ENCODE results near the gene SRSF2.
"Not testable (repeated sequence)": the region's sequence is repeated elsewhere in the genome, so short reads cannot be mapped to it uniquely, and the experiment has no call there.

SRSF2 gene

DNA sequence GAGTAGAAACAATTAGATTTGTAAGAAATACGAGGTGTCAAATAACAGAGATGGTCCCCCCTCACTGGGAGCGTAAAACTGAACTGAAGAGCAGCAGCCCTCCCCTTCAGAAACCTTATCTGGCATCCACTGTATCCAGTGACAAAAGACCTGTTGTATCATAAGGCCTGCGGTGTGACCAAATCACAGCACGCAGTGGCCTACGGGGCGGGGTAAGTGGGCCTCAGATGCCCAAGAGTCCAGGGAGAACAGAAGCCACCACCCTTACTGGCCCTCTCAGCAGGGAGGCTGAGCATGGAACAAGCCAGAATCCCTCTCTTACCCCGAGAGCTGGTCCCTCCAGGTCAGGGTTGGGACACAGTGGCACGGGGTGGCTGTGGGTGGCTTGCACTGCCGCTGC lies 16.2 kb downstream of the SRSF2 start:
- no peak for DNase-seq (ENCODE audit: low read depth in 2 of 2)

DNA sequence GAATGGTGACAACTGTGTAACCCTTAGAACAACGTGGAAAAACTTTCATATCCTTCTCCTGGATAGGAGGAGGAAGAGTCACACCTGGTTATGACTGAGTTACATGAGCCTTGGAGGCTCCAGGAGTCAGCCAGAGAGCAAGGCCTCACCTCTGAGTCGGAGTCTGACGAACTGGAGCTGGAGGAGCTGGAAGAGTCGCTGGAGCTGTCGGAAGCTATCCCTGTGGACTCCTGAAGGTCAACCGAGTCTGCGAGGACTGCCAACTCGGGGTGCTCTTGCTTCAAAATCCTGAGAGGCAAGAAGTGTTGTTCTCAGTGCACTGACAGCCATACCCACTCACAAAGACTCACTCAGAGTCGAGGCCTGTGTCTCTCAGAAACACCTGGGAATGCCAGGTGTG lies 16.9 kb downstream of the SRSF2 start:
- no peak for DNase-seq (ENCODE audit: low read depth in 2 of 2)

DNA sequence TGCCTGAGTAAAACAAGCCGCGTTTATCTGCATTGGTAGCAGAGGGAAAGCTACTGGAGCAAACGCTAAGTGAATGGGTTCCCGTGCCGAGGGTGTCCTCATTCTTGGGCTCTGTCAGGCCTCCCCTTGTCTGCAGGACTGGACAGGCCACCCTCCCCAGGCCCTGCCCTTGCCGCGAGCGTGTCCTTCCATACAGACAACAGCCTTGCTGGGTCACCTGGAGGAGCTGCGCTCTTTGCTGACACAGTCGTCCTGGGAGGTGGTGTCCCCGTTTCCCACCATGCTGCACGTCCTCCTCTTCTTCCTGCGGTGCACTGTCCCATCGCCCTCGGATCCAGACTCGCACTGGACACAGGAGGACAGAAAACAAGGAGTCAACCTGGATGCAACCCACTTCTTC lies 18.6 kb downstream of the SRSF2 start:
- no peak for DNase-seq (ENCODE audit: low read depth in 2 of 2)

DNA sequence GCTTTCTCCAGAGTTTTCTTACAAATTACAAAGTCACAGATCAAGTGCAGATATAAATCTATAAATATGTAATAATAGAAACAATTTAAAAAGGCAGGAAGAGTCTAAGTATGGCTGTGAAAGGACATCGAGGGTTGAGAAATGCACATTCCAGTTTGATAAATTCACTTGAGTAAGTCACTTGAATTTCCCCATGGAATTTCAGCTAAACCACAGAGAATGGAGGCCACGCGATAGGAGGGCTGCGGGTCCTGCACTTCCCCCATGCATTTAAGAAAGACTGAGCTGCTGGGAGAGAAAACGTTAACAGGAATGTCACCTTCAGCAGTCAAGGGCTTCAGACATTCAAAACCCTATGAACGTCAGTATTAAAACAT lies 20.3 kb downstream of the SRSF2 start:
- no peak for DNase-seq (ENCODE audit: low read depth in 2 of 2)

DNA sequence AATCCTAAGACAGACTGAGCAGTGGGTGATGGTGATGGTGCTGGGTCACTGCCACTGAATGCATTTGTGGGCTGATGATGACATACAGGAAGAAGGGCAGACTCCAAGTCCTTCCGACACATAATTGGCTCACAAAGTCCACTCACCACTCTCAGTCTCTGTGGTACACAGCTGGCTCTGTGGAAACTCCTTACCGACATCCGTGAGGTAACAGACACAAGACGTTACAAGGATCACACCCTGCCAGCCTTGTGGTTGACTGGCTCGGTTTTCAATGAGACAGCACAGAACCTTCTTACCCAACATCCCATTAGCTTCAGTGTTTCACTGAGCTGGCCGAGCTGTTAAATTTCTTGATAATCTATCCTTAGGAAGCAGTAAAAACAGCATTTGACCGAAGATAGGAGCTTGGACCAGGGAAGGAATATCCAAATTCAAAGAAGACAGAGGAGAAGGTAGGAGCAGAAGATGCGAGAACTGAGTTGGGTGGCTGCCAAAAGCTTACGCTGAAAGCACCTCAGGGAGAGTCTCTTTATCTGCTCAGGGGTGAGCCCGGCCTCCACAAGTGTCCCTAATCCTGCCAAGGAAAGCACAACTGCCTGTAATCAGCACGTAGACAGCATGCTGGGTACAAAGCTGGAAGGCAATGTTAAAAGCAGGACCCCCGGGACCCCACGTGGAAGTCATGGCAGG lies 20.8 kb downstream of the SRSF2 start:
- no peak for DNase-seq (ENCODE audit: low read depth in 2 of 2)

DNA sequence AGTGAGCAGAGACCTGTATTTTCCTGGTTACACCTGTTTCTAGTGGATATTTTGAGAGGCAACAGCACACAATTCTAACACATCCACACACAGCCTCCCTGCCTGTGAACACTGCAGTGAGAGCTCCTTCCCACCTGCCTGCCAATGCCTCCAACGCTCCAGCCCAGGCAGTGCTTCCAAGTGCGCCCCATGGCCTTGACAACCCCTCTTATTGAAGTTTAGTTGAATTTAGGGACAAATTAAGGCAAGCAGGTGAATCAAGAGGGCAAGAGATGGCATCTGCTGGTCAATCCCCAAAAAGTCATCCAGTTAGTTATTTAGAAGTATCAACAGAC lies 21.7 kb downstream of the SRSF2 start:
- DNase-seq (ENCODE audit: low read depth in 2 of 2) = no peak

DNA sequence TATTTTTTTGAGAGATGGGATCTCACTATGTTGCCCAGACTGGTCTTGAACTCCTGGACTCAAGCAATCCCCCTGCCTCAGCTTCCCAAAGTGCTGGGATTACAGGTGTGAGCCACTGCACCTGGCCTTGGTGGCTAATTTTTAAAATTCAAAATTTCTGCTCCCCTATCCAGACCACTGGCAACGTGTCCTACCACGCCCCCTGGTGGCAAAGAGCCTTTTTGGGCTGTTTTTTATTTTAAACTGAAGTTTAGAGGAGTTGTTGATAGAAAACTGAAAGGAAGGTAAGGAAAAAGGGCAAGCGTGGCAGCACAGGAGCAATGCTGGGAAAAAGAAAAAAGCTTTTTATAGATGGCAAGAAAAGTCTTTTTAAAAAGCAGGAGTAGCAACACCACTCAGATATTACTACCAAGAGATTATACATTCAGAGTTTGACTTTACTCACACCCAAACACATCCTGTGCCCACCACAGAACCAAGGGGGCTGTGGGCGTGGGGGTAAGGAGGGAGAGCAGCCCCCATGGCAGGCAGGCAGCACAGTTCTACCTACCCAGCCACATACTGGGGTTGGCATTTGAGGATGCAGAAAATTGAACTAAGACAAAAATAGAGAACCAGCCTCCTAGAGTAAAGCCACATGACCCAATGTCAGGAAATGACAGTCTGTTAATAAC lies 22.2 kb downstream of the SRSF2 start:
- peak; percentile 61 to 66 for DNase-seq (ENCODE audit: low read depth in 2 of 2)

DNA sequence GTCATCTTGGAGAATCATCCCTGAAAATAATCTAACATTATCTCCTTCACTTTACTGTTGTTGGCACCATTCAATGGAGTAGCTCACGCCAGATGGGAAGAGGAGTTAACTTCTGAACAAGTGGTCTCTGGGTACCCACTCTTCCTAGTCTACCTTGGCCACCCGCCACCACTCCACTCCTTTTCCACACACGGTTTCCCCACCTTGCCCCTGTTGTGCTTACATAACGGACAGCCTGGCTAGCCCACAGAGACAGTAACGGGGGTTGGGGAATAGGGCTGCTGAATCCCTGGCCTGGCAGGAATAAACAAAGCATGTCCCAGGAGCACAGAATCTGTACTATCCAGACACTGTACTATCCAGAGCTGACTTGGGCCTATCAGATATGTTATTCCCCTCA lies 22.8 kb downstream of the SRSF2 start:
- no peak for DNase-seq (ENCODE audit: low read depth in 2 of 2)

DNA sequence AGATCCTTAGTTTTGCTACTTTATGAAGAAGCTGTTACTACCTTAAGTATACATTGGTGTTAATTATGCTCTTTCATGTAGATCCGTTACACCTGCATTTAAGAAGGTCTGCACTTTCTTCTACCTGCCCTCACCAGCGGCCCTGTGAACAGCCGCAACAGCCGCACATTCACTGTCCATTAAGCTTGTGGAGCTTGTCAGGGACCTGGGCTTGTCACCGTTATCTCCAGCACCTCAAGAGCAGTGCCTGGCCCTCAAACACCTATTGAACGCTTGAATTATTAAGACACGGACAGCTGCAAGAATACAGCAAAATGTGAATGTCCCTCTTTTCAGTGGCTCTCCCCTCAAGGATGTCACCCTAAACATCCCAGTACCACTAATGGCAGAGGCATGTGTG lies 23.4 kb downstream of the SRSF2 start:
- no peak for DNase-seq (ENCODE audit: low read depth in 2 of 2)

DNA sequence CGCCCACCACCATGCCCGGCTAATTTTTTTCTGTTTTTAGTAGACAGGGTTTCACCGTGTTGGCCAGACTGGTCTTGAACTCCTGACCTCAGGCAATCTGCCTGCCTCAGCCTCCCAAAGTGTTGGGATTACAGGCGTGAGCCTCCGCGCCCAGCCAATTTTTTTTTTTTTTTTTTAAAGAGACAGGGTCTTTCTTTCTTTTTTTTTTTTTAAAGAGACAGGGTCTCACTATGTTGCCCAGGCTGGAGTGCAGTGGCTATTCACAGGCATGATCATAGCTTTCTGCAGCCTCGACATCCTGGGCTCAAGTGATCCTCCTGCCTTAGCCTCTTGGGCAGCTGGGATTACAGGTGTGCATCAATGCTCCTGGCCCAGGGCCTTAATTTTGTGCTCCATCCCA lies 24.8 kb downstream of the SRSF2 start:
- not testable (repeated sequence) for DNase-seq (ENCODE audit: low read depth in 2 of 2)

DNA sequence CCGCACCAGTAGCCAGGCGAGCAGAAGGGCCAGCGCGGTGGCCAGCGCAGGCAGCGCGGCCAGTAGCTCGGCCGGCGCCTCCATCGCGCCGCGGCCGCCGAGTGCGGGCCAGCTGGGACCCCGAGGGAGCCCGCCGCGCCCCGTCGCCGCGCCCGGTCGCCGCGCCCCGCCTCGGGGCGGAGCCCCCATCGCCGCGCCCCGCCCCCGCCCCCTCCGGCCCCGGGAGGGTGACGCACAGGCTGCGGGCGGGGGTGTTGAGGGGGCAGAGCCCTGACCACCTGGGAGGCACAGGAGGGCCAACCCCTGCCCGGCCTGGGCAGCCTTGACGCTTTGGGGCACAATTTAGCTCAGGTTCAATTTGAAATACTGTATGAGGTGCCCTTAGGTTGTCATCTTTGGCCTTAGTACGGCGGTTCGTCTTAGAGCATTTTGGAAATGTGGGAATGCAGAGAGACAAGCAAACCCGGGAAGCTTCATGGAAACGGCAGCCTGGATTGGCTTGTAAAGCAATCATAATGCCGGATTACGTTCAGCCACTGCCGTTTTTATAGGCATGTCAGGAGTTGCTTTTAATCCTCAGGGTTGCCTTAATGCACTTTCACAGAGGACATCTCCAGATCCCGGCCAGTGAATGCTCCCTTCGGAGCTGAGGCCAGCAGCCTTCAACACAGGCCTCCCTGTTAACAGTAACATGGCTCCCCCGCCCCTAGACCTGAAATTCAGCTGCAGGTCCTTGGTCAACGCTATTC lies 26.1 kb downstream of the SRSF2 start, which contains the start of gene MXRA7:
Gene MXRA7 (minus strand): TSS at position 103 of the 749 bp plus-strand sequence. CDS start 19 bp downstream, at position 84.
- peak; percentile 6 to 32 for DNase-seq (ENCODE audit: low read depth in 2 of 2)

DNA sequence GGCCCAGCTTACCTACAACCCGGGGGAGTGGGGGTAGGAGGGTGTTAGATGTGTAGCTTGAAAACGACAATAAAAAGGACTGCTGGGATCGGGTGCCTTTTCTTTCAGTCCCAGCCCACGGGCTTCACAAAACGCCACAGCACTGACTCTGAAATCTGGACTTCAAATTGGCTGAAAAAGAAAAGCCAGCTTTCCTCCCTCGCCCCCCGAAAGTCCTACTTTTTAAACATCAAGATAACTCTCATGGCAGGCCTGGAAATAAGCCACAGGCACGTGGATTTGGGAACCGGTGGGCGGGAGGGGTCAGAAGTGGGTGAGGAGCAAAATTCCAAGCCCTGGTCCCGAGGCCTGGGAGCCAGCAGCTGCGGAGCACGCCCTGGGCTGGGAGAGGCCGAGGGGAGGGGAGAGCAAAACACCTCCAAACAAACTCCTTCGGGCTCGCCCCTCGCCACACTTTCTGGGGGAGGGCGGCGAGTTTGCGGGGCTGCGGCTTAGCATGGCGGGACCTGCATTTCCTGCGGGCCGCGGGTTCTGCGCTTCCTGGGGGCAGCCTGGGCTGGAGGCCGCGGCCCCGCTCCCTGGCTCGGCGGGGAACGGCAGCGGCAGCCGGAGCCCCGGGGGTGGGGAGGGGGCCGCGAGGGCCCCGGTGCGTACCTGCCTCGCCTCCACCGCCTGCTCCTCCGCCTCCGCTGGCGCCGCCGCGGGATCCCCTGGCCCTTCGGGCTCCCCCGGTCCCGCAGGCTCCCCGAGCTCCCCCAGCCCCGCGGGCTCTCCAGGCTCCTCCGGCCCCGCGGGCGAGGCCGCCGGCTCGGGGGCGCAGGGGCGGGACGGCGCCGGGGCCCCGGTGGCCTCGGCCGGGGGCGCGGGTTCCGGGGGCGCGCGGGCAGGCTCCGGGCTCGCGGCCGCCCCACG lies 26.9 kb downstream of the SRSF2 start:
- not testable (repeated sequence) for DNase-seq (ENCODE audit: low read depth in 2 of 2)

DNA sequence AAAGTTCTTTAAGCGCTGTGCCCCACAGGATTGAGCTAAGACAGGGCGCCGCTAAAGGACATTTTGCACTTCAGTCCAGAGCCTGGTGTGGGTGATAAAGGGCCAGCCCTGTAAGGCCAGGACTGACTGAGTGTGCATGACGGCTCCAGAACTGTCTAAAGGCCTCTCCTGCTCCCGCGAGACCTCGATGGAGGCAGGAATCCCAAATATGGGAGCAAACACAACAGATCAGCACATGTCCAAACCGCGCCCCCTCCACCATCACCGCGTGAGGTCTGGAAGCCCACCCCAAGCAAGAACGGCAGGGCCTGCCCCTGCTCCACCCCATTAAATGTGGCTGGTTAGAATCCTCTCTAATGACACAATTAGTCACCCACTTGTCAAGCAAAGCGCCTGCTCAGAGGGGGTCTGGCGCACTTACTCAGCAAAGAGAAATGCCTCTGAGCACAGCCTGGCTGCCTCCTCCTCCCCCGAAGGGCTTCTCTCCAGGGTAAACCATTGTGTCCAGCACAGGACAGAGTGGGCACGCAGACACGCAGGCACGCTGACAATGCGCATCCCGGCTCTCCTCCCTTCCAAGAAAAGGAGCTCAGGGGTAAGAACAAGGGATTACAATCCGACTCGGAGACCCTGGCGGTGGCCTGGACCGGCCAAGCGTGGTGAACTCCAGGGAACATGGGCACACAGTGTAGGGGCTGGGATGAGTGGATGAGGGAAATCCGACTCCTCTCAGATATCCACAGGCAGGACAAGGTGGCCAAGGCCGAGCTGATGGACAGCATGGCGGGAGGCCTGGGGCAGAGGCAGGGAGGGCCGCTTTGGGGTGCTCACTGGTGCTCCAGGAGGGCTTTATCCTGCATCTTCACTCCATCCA lies 27.8 kb downstream of the SRSF2 start:
- no peak for DNase-seq (ENCODE audit: low read depth in 2 of 2)

DNA sequence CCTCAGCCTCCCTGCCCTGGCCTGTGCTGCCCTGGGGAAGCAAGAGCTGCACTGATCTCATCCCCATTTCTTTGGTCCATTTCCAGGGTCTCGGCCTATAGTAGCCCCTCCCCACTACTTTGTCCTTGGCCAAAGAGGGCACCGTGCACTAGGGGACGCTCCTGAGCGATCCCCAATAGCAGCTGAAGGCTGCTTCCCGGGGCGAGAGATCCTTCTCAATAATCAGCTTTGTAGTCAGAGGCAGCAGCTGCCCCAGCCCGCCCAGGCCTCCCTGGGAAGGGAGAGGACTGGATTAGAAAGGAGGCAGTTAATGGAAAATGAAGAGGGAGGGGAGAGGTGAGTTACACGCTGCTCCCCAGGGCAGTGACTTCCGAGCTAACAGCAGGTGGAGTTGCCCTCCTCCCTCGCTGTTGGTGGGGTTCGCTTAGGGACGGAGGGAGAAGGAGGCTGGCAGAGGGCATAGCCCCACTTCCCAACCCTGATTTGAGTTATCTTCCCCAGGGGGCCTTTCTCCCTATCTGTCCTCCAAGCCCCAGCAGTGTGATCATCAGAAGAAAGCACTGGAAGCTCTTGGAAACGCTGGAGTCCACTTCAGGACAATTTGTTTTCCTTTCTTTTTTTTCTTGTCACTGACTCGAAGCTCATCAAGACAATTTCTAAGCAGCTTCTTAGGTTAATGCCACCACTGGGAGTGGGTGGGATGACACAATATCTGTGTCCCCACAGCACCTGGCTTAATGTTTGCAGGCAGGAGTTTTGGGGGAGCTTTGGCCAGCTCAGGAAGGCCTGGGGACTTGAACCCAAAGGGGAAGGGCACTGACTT lies 28.9 kb downstream of the SRSF2 start:
- DNase-seq (ENCODE audit: low read depth in 2 of 2) = no peak

DNA sequence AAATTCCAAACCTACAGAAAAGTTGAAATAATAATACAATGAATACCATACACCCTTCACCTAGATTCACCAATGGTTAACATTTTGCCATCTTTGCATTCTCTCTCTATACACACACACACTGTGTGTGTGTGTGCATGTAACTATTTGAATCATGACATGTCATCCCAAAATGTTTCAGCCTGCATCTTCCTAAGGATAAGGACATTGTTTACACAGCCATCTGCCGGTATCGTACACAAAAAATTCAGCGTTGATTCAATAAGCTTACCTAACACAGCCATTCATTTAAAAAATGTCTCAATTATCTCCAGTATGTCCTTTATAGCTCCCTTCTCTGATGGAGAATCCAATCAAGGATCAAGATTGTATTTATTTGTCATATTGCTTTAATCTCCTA lies 30.3 kb downstream of the SRSF2 start:
- DNase-seq (ENCODE audit: low read depth in 2 of 2) = no peak

DNA sequence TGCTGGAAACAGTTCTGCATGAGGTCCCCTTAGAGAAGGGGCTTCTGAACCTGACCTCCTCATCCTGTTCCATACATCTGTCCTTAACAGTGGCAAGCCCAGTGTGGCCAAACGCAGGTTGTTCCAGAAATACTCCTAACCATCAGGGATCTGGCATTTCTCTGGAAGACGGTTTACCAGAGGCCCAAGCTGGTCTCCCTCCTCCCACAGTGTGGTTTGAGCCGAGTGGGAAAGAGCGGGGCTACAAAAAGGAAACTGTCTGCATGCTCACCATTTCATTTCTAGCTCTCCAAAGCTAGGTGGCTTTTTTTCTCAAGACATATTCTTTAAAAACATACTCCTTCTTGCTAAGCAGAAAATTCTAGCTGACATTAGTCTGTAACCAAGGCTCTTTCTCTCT lies 32.3 kb downstream of the SRSF2 start:
- DNase-seq (ENCODE audit: low read depth in 2 of 2) = no peak

DNA sequence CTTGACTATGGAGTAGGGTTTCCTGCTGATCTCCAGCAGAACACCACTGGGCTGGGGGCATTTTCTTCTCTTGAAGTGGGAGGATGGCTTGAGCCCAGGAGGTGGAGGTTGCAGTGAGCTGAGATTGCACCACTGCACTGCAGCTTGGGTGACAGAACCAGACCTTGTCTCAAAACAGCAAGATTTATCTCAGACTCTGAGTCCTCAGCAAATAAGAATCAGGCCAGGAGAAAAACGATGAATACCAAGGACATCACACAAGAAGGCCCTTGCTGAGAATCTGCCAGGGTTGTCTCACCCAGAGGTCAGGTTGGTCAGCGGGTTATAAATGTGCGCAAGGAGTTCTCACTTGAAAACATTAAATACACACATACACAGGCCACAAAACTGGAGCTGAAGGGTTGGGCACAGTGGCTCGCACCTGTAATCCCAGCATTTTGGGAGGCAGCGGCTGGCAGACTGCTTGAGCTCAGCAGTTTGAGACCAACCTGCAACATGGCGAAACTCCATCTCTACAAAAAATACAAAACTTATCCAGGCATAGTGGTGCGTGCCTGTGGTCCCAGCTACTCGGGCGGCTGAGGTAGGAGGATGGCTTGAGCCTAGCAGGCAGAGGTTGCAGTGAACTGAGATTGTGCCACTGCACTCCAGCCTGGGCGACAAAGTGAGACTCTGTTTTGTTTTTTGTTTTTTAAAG lies 34.0 kb downstream of the SRSF2 start:
- no peak for DNase-seq (ENCODE audit: low read depth in 2 of 2)

DNA sequence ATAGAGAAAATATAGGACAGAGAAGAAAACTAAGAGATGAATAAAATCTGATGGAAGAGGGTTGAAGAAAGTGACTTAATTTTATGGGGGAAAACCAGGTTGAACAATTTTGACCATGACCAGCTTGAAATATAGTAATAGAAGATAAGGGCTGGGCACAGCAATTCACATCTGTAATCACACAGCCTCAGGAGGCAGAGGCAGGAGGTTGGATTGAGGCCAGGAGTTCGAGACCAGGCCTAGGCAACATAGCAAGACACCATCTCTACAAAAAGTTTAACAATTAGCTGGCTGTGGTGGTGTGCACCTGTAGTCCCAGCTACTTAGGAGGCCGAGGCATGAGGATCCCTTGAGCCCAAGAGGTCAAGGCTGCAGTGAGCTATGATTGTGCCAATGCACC lies 35.1 kb downstream of the SRSF2 start:
- DNase-seq (ENCODE audit: low read depth in 2 of 2) = no peak

DNA sequence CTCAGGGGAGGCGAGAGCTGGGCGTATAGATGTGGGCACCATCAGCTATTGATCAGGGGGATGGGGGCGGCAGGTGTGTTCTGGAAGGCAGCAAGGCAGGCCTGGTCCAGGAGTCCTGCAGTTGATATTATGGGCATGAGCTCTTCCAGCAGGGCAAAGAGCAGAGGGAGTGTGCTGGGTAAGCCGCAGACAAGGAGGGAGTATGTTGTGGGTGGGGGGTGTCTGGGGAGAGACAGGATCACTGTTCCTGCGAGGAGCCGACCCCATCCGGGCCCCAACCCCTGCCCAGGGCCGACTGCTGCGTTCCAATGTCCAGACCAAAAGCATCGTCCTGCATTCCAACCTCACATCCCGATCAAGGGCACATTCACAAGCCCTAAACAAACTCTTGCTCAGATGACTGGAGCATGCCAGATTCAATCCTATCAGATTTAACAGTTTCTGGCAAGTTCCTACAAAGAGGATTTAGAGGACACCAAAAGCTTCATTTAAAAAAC lies 35.6 kb downstream of the SRSF2 start:
- DNase-seq (ENCODE audit: low read depth in 2 of 2) = no peak
